Panc1 (cell line): ENCODE measurements around the gene CD300A. TPM values are rescaled to one million over a fixed set of nuclear protein-coding genes. Genes with fewer than 3 reads are reported as not detected.

Experiments
- ATAC-seq: fragments of 200-7000 bp; cut with Tn5 transposase; 2 replicates; pipeline ENCODE4 v1.9.1; 2020; ENCODE audit warnings: mild to moderate bottlenecking, moderate library complexity
- BruUV-seq: library from RNA; stranded (reverse); fragments of 400-500 nt; replicated peaks from 2 replicates; lab custom pipeline; 2021; lab: Mats Ljungman, UMichigan
- CTCF ChIA-PET: fragments of 300-600 bp; sonication (Branson Sonifier 250); formaldehyde crosslinking; loops from one replicate; lab custom pipeline; 2022; ENCODE audit warnings: antibody characterized with exemption; lab: Charles Lee
- POLR2A ChIA-PET: fragments of 300-600 bp; sonication (Branson Sonifier 250); formaldehyde crosslinking; loops from one replicate; lab custom pipeline; 2022; ENCODE audit warnings: antibody characterized with exemption; lab: Charles Lee
- DNase-seq: peaks from one replicate; pipeline ENCODE4 v3.0.0-alpha.2; 2010; ENCODE audit warnings: low read depth, low spot score
- H3K27ac ChIP-seq: 2 replicates; pipeline ENCODE4 v1.5.1; 2011; ENCODE audit warnings: mild to moderate bottlenecking, low read length, inconsistent platforms
- H3K27me3 ChIP-seq: fragments of 200-500 bp; sonication (Bioruptor generic); 2 replicates; pipeline ENCODE4 v1.6.0; 2014; ENCODE audit warnings: low read length, inconsistent platforms; ENCODE audit not compliant: control insufficient read depth, insufficient read depth
- H3K36me3 ChIP-seq: fragments of 200-500 bp; sonication (Bioruptor generic); 2 replicates; pipeline ENCODE4 v1.5.1; 2014; ENCODE audit warnings: inconsistent platforms, mild to moderate bottlenecking, low read length, moderate library complexity; ENCODE audit not compliant: control insufficient read depth, insufficient read depth
- H3K4me1 ChIP-seq: 2 replicates; pipeline ENCODE4 v1.5.1; 2011; ENCODE audit warnings: inconsistent platforms, mild to moderate bottlenecking, low read length, moderate library complexity; ENCODE audit not compliant: control insufficient read depth, insufficient read depth
- H3K4me3 ChIP-seq, 2 experiments: 2 replicates each; pipeline ENCODE4 v1.5.1; 2011 to 2012; ENCODE audit warnings: low read depth in 2 of 2, low read length in 2 of 2, mild to moderate bottlenecking in 2 of 2, inconsistent platforms in 1 of 2, moderate library complexity in 1 of 2
- H3K9me3 ChIP-seq: fragments of 200-500 bp; sonication (Bioruptor generic); 2 replicates; pipeline ENCODE4 v1.5.1; 2014; ENCODE audit warnings: low read depth, mild to moderate bottlenecking, inconsistent platforms, low read length, moderate library complexity; ENCODE audit not compliant: control insufficient read depth, insufficient read depth
- POLR2AphosphoS5 ChIP-seq: IDR thresholded peaks from 2 replicates; pipeline ENCODE4 v1.6.1; 2012; ENCODE audit warnings: mild to moderate bottlenecking, low read depth, low read length, moderate library complexity
- REST ChIP-seq, 2 experiments: IDR thresholded peaks; 2 replicates each; pipeline ENCODE4 v1.6.1; 2011 to 2012; ENCODE audit warnings: low read depth in 2 of 2, control low read depth in 1 of 2, low read length in 1 of 2, mild to moderate bottlenecking in 1 of 2, moderate library complexity in 1 of 2; ENCODE audit not compliant: insufficient read depth in 1 of 2
- SIN3A ChIP-seq: IDR thresholded peaks from 2 replicates; pipeline ENCODE4 v1.6.1; 2012; ENCODE audit warnings: low read depth, mild to moderate bottlenecking, low read length, moderate library complexity, borderline replicate concordance; ENCODE audit not compliant: insufficient read depth
- TCF7L2 ChIP-seq: IDR thresholded peaks from 2 replicates; pipeline ENCODE4 v1.6.1; 2011; ENCODE audit warnings: mild to moderate bottlenecking, low read depth, low read length, inconsistent platforms
- in situ Hi-C: cut with HindIII; loops from 2 replicates; pipeline ENCODE4 v1.10.0; 2016; ENCODE audit warnings: low sequenced_read_pairs, low pct_unique_long_range_greater_than_20kb
- intact Hi-C: fragments of 100-400 bp; cut with micrococcal nuclease; formaldehyde crosslinking; loops from one replicate; pipeline ENCODE4 v1.10.0; 2022; ENCODE audit not compliant: unreplicated experiment
- total RNA-seq: library from RNA; stranded (reverse); gene quantifications from one replicate; pipeline ENCODE4 v1.2.1, GENCODE V29; 2021; ENCODE audit not compliant: unreplicated experiment
- TF ChIP-seq, protein P1 (sequence below): fragments of 450-650 bp; IDR thresholded peaks from 2 replicates; pipeline ENCODE4 v1.5.1; 2017; ENCODE audit warnings: mild to moderate bottlenecking

The CD300A gene
- total RNA-seq, 1 experiment from 2014 or later, result 0.21 TPM

- Histone ChIP-seq H3K4me1 (peaks cover 13% of the 10 kb centered on the region), H3K9me3 (no peaks in the 10 kb centered on the region), H3K27ac (no peak overlapping the region), H3K27me3 (no peaks in the 10 kb centered on the region), H3K4me3 (no peak overlapping the region), H3K36me3 (no peaks in the 10 kb centered on the region)
- POLR2A ChIA-PET, result no interaction called here
- ATAC-seq (no peak), DNase-seq (no peak)
- CTCF ChIA-PET, result no interaction called here
- BruUV-seq, result no TSS peak
- intact Hi-C loops (no loop called here), in situ Hi-C loops (no loop called here)
- no peak for TF ChIP-seq SIN3A
- TF ChIP-seq POLR2AphosphoS5, result no peak
- no peak for TF ChIP-seq TCF7L2
- no peak for TF ChIP-seq REST (IDR thresholded peaks at IDR 0.05; ENCODE audit: insufficient read depth in 1 of 2, low read depth in 2 of 2, low read length in 1 of 2)
- TF ChIP-seq, protein P1, sequence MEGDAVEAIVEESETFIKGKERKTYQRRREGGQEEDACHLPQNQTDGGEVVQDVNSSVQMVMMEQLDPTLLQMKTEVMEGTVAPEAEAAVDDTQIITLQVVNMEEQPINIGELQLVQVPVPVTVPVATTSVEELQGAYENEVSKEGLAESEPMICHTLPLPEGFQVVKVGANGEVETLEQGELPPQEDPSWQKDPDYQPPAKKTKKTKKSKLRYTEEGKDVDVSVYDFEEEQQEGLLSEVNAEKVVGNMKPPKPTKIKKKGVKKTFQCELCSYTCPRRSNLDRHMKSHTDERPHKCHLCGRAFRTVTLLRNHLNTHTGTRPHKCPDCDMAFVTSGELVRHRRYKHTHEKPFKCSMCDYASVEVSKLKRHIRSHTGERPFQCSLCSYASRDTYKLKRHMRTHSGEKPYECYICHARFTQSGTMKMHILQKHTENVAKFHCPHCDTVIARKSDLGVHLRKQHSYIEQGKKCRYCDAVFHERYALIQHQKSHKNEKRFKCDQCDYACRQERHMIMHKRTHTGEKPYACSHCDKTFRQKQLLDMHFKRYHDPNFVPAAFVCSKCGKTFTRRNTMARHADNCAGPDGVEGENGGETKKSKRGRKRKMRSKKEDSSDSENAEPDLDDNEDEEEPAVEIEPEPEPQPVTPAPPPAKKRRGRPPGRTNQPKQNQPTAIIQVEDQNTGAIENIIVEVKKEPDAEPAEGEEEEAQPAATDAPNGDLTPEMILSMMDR, result no peak
These were observed 16.7 kb upstream of the CD300A start for GRCh38 chr17:74449773-74450172.

DNA sequence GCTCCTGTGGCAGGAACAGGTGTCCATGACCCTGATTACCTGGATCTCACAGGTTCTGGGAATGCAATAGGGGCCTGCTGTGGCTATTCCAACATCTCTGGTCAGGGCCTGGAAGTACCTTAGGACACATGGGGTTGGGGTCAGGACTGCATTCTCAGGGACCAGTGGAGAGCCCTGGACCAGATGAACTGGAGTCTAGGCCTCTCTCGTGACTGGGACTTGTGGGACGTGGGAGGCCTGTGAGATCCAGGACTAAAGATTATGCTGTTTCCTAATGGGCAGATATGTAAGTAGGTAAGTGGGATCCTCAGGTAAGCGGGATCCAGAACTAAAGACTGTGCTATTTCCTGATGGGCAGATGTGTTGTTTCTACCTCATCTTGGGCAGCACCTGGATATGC is 16.2 kb upstream of the CD300A start:
- Histone ChIP-seq H3K27me3 (no peaks in the 10 kb centered on the region), H3K27ac (no peak overlapping the region), H3K36me3 (no peaks in the 10 kb centered on the region), H3K4me3 (no peak overlapping the region), H3K4me1 (peaks cover 17% of the 10 kb centered on the region), H3K9me3 (no peaks in the 10 kb centered on the region)
- ChIA-PET CTCF (no interaction called here), POLR2A (no interaction called here)
- in situ Hi-C loops, result no loop called here
- BruUV-seq, result no TSS peak
- DNase-seq (no peak), ATAC-seq (no peak)
- intact Hi-C loops, result no loop called here
- TF ChIP-seq SIN3A (no peak), TCF7L2 (no peak), POLR2AphosphoS5 (no peak), REST (IDR thresholded peaks at IDR 0.05; ENCODE audit: insufficient read depth in 1 of 2, low read depth in 2 of 2, low read length in 1 of 2) (no peak)
- TF ChIP-seq, protein P1, result no peak
